ENCODE measurements around the gene SREK1IP1.

The SREK1IP1 gene

GRCh38 chr5:64768358-64769312 is at the start of gene SREK1IP1, which contains the start of gene CWC27:
SREK1IP1 (minus strand) TSS chr5:64768691; CDS start chr5:64768517, 174 bp downstream.
CWC27 (plus strand) TSS chr5:64768930; CDS start chr5:64769147, 217 bp downstream.
- peak; percentile 98 for ATAC-seq
- peak within 1 kb of the TSS; percentile 100 for H3K27ac Mint-ChIP-seq
- no peaks in the 10 kb centered on the region for H3K9me3 Mint-ChIP-seq
- peaks cover 57% of the 10 kb centered on the region for H3K4me1 Mint-ChIP-seq
- peaks cover 13% of the 10 kb centered on the region for H3K36me3 Mint-ChIP-seq
- H3K4me3 Mint-ChIP-seq, result peak within 1 kb of the TSS; percentile 98
- no peaks in the 10 kb centered on the region for H3K27me3 Mint-ChIP-seq

DNA sequence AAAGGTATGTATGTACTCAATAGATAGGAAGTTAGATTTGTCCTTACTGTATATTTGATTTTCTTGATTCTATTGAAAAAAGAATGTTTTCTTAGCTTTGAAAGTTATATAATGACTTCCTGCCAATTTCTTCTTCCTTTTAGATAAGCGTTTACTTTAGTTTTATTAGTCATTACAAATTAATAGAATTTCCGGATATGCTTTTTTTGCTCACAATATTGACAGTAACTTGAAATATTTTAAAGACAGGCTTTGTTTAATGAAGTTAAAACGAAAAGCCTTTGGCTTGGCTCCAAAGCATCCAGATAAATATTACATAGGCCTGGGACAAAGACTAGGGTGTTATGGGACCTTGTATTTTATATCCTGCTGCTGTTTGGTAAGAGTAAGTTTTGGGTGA is 49.8 kb upstream of the SREK1IP1 start:
- Mint-ChIP-seq H3K27me3 (no peaks in the 10 kb centered on the region), H3K36me3 (peaks cover 45% of the 10 kb centered on the region), H3K9me3 (no peaks in the 10 kb centered on the region), H3K4me1 (peaks cover 23% of the 10 kb centered on the region), H3K27ac (no peak overlapping the region), H3K4me3 (no peak overlapping the region)
- ATAC-seq, result no peak

DNA sequence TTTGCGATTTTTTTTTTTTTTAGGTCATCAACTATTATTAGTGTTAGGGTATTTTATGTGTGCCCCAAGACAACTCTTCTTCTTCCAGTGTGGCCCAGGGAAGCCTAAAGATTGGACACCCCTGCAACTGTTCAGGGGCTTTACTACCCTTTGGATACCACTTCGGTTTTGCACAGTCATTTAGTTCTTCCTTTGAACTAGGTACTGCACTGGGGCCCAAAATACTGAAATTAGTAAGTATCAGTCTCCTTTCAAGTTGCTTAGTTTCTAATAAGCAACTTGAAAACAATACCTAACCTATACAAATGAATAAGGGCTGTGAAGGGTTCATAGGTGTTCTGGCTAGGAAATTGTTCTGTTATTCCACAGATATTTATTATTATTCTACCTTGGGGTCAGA is 45.6 kb upstream of the SREK1IP1 start:
- ATAC-seq, result peak; percentile 87
- Mint-ChIP-seq H3K9me3 (no peaks in the 10 kb centered on the region), H3K27ac (peak overlapping the region; percentile 15), H3K27me3 (no peaks in the 10 kb centered on the region), H3K36me3 (peaks cover 38% of the 10 kb centered on the region), H3K4me3 (no peak overlapping the region), H3K4me1 (peaks cover 6% of the 10 kb centered on the region)

DNA sequence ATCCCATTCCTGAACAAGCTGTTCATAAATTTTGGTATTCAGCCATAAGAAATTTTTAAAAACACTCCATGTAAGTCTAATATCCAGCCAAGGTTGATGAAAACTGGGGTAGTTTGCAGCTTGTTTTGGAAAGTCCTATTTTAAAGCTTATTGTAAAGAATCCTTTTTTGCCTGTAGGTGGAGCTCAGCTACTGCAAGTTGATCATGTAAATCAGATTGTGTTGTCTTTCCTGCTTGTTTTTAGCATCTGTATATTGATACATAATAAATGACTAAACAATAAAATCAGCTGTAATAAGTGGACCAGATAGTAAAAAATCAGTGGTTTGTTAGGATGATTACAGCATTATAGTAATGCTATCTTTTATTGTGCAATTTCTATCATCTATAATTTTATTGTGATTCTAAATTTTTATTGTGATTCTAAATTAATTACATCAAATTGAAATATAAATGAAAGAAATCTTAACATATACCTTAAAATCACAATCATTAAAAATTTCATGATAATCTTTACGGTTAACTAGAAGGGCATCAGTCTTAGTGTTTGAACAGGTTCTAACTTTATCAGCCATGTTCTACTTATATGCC is 42.7 kb upstream of the SREK1IP1 start:
- Mint-ChIP-seq H3K27ac (no peak overlapping the region), H3K36me3 (peaks cover 29% of the 10 kb centered on the region)

GRCh38 chr5:64807520-64807919 is 39.0 kb upstream of the SREK1IP1 start:
- Mint-ChIP-seq H3K9me3 (no peaks in the 10 kb centered on the region), H3K27me3 (no peaks in the 10 kb centered on the region), H3K4me1 (no peaks in the 10 kb centered on the region), H3K36me3 (peaks cover 21% of the 10 kb centered on the region), H3K27ac (peak overlapping the region; percentile 2), H3K4me3 (no peak overlapping the region)
- no peak for ATAC-seq

More for the DNA sequence above, 42.7 kb upstream of the SREK1IP1 start:
- Mint-ChIP-seq H3K4me3 (no peak overlapping the region), H3K27me3 (no peaks in the 10 kb centered on the region), H3K9me3 (no peaks in the 10 kb centered on the region), H3K4me1 (peaks cover 6% of the 10 kb centered on the region)
- ATAC-seq, result no peak

- no peak for ATAC-seq
- H3K4me3 Mint-ChIP-seq, result no peak overlapping the region
- no peaks in the 10 kb centered on the region for H3K4me1 Mint-ChIP-seq
- no peaks in the 10 kb centered on the region for H3K9me3 Mint-ChIP-seq
- H3K27me3 Mint-ChIP-seq, result no peaks in the 10 kb centered on the region
- peaks cover 21% of the 10 kb centered on the region for H3K36me3 Mint-ChIP-seq
- H3K27ac Mint-ChIP-seq, result no peak overlapping the region
Measured at GRCh38 chr5:64806537-64806936, 38.0 kb upstream of the SREK1IP1 start.

DNA sequence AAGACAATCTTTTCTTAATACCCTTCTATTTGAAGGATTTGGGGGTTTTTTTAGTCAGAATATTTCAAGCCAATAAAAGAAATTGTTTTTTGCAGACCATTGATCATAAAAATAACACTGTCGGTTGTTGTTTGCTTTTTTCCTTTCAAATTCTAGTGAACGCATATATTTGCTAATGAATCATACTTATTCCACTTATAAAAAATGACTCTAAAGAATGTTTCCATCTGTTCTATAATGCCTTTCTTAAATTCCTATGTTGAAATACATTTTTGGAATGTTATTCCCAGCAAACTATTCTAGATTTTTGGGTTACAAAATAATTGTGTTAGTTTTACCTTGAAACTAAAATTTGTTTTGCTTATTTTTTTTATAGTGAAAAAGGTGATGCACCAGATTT is 32.4 kb upstream of the SREK1IP1 start:
- H3K27ac Mint-ChIP-seq, result no peak overlapping the region
- H3K36me3 Mint-ChIP-seq, result peaks cover under 1% of the 10 kb centered on the region
- no peaks in the 10 kb centered on the region for H3K4me1 Mint-ChIP-seq
- no peaks in the 10 kb centered on the region for H3K27me3 Mint-ChIP-seq
- ATAC-seq, result no peak
- H3K4me3 Mint-ChIP-seq, result no peak overlapping the region
- no peaks in the 10 kb centered on the region for H3K9me3 Mint-ChIP-seq

DNA sequence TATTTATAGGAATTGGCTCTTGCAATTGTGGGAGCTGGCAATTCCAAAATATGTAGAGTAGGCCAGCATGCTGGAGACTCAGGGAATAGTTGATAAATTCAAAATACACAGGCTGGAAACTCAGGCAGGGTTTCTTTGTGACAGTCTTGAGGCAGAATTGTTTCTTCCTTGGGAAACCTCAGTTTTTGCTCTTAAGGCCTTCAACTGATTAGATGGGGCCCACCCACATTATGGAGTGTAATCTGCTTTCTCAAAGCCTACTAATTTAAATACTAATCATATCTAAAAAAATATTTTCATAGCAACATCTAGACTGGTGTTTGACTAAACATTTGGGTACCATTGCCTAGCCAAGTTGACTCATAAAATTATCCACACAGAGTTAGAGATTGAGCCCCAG is 27.8 kb upstream of the SREK1IP1 start:
- Mint-ChIP-seq H3K36me3 (peaks cover 30% of the 10 kb centered on the region), H3K27ac (no peak overlapping the region), H3K9me3 (no peaks in the 10 kb centered on the region), H3K4me3 (no peak overlapping the region), H3K4me1 (no peaks in the 10 kb centered on the region), H3K27me3 (no peaks in the 10 kb centered on the region)
- ATAC-seq, result no peak

DNA sequence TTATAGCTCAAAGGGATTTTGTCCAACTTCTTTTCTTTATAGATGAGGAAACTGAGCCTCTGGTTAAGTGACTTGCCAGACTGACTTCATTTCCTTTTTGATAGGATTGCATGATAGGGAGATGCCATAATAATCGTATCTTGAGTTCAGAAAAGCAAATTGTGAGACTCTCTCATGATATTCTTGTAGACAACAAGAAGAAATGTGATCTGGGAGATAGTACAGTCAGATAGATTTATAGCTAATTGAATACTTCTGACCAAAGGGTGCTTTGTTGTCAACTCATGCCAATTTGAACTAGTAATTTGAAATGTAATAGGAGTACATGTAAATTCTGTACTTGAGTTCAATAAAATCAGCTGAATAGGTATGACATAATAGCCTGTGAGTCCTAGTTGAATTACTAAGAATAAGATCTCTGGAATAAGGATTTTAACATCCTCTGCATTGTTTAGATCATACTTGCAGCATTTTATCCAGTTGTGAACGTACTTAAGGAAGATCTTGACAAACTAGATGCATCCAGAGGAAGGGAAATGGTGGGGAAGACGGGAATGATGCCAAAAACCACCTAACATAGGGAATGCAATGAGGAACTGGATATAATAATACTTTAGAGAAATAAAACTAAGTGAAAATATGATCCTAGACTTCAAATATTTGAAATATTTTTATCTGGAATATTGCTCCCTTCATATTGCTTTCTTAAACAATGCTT is 25.7 kb upstream of the SREK1IP1 start:
- no peaks in the 10 kb centered on the region for H3K4me1 Mint-ChIP-seq
- ATAC-seq, result no peak
- no peaks in the 10 kb centered on the region for H3K27me3 Mint-ChIP-seq
- no peak overlapping the region for H3K27ac Mint-ChIP-seq
- no peaks in the 10 kb centered on the region for H3K9me3 Mint-ChIP-seq
- no peak overlapping the region for H3K4me3 Mint-ChIP-seq
- H3K36me3 Mint-ChIP-seq, result peaks cover 40% of the 10 kb centered on the region

DNA sequence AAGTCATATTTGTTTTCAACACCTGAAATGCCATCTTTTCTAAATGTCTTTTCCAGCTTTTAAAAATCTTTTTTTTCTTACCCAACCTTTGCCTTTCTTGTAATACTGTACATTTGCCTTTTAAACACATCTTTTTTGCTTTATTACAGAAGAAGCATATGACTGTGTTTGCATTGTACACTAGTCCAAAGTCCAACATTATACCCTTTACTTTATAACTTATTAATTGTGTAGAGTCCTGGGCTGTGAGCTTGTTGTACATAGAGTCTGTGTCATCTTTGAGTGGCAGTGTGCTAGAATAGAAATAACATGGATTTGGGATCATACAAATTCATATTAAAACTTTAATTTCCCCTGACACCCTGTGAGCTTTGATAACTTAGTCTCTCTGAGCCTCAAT is 24.0 kb upstream of the SREK1IP1 start:
- no peak for ATAC-seq
- Mint-ChIP-seq H3K4me1 (no peaks in the 10 kb centered on the region), H3K4me3 (no peak overlapping the region), H3K9me3 (no peaks in the 10 kb centered on the region), H3K36me3 (peaks cover 40% of the 10 kb centered on the region), H3K27me3 (no peaks in the 10 kb centered on the region), H3K27ac (no peak overlapping the region)

DNA sequence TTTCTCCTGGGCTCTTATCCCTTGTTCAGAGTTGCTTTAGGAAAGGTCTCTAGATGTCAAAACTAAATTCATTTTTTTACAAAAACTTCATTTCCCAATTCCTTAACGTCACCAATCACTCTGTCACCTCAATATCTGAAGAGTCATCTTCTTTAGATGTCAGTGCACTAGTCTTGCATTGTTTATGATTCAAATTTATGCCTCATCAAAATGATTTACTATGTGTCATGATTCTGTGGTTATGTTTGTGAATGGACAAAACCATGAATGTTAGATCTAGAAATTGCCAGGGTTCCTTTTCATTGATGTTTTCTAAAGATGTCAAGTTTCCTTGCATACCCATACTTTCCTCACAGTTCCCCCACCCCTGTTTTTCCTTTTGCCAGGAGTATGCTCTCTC is 21.7 kb upstream of the SREK1IP1 start:
- Mint-ChIP-seq H3K27me3 (no peaks in the 10 kb centered on the region), H3K4me3 (no peak overlapping the region), H3K4me1 (no peaks in the 10 kb centered on the region), H3K9me3 (no peaks in the 10 kb centered on the region), H3K27ac (no peak overlapping the region), H3K36me3 (peaks cover 39% of the 10 kb centered on the region)
- ATAC-seq, result no peak

GRCh38 chr5:64789457-64789856 is 21.0 kb upstream of the SREK1IP1 start:
- Mint-ChIP-seq H3K4me3 (no peak overlapping the region), H3K27me3 (no peaks in the 10 kb centered on the region), H3K9me3 (no peaks in the 10 kb centered on the region), H3K36me3 (peaks cover 37% of the 10 kb centered on the region), H3K27ac (no peak overlapping the region), H3K4me1 (no peaks in the 10 kb centered on the region)
- ATAC-seq, result no peak

- Mint-ChIP-seq H3K4me1 (no peaks in the 10 kb centered on the region), H3K4me3 (no peak overlapping the region), H3K27me3 (no peaks in the 10 kb centered on the region), H3K27ac (no peak overlapping the region), H3K9me3 (no peaks in the 10 kb centered on the region), H3K36me3 (peaks cover 30% of the 10 kb centered on the region)
- no peak for ATAC-seq
Measured at GRCh38 chr5:64788156-64788555, 19.7 kb upstream of the SREK1IP1 start.

GRCh38 chr5:64786372-64786771 is 17.9 kb upstream of the SREK1IP1 start:
- ATAC-seq, result no peak
- no peaks in the 10 kb centered on the region for H3K4me1 Mint-ChIP-seq
- no peak overlapping the region for H3K4me3 Mint-ChIP-seq
- no peaks in the 10 kb centered on the region for H3K9me3 Mint-ChIP-seq
- H3K27me3 Mint-ChIP-seq, result no peaks in the 10 kb centered on the region
- H3K27ac Mint-ChIP-seq, result no peak overlapping the region
- peaks cover 17% of the 10 kb centered on the region for H3K36me3 Mint-ChIP-seq

GRCh38 chr5:64784451-64785025 is 16.0 kb upstream of the SREK1IP1 start:
- no peaks in the 10 kb centered on the region for H3K27me3 Mint-ChIP-seq
- no peak for ATAC-seq
- no peak overlapping the region for H3K4me3 Mint-ChIP-seq
- H3K27ac Mint-ChIP-seq, result no peak overlapping the region
- H3K9me3 Mint-ChIP-seq, result no peaks in the 10 kb centered on the region
- H3K36me3 Mint-ChIP-seq, result peaks cover 13% of the 10 kb centered on the region
- no peaks in the 10 kb centered on the region for H3K4me1 Mint-ChIP-seq

Measured in stimulated activated memory B cell treated with anti-CD40 and anti-IgM and Interleukin-4, amounts not matched to agents 10 μg/mL and 1 μg/mL and 100 μg/mL, for 72 hours (primary cell).